HG03457 (cell line): ENCODE measurements around the gene GSX1.

Source experiments
- ATAC-seq: cut with Tn5 transposase; IDR thresholded peaks from one replicate; pipeline ENCODE4 v1.9.1; 2021; ENCODE audit warnings: moderate number of reproducible peaks; ENCODE audit not compliant: unreplicated experiment

Gene GSX1

DNA sequence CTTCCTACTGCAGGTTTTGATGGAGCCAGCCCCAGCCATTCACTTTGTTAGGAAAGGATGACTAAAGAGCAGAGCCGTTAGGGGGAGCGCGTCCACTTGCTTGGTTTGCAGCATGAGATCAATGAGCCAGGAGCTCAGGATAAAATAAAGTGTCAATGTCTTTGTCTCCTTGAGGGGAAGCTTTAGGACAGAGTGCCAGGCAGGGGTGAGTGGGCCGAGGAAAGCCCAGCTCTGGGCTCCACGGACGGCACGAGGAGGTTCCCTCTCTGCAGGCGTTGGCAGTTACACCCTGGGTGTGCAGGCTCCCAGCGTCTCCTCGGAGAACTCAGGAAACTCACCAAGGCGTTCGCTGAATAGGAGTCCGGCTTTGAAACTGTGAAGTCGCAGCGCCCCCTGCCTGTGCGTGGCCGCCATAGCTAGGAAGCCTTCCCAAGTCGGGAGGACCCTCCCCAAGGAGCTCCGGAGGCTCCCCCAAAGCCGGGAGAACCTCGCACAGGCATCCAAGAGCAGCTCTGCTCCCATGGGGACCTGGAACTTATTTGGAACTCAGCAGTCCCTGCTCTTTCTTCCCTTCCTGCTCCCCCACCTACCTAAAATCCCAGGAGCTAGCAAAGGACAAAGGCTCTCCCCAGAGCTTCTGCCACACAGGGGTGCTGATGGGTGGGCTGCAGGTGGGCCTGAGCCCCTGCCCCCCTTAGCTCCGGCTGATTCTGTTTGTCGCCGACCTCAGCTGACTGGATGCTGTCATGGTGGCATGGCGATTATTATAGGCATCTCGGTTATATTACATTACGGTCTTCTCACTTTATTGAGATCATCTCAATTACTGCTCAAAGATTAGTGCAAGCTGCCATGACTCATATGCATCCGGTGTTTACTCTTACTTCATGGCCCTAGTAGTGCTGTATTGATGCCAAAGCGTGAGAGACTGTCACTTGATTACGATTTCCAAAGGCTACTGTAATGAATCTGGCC is 34.4 kb downstream of the GSX1 start:
- ATAC-seq, result no peak

DNA sequence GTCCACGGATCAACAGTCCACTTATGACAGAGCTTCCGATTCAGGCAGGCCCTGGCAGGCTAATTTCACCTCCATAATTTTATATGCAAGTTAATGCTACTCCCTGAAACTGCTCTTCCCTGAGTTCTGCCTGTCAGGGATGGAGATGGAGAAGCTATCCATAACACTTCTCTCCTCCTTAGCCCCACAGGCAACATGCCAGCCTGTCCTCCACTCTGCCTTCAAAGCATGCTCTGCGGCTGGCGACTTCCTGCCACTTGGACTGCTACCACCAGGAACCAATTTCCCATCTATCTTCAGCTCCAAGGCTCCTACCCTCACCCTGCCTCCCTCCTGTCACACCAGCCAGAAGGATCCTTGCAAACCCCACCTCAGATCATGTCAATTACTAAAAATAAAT is 35.4 kb downstream of the GSX1 start:
- no peak for ATAC-seq

- ATAC-seq, result no peak
Measured at GRCh38 chr13:27830010-27830409, 37.7 kb downstream of the GSX1 start.

DNA sequence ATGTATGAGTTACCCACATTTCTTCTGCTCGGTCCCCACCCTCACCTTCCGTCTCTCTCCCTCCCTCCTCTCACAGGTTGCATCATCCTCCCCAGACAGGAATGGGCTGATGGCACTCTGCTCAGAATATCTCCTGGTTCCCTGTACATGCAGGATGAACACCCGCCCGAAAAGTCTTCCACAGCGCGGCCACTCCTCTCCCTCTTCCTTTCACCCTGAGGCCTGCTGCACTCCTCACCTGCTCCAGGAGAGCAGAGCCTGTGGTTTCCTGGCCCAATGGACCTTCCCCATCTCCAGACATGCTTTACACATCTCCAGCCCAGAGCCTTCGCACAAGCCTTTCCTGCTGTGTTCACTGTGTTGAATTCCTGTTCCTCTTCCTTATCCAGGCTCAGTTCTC is 40.9 kb downstream of the GSX1 start:
- no peak for ATAC-seq

- no peak for ATAC-seq
Measured at GRCh38 chr13:27834095-27834494, 41.8 kb downstream of the GSX1 start.

GRCh38 chr13:27835799-27836198 is 43.5 kb downstream of the GSX1 start:
- ATAC-seq, result no peak

- ATAC-seq, result no peak
Measured at GRCh38 chr13:27839809-27840467, 47.7 kb downstream of the GSX1 start.

DNA sequence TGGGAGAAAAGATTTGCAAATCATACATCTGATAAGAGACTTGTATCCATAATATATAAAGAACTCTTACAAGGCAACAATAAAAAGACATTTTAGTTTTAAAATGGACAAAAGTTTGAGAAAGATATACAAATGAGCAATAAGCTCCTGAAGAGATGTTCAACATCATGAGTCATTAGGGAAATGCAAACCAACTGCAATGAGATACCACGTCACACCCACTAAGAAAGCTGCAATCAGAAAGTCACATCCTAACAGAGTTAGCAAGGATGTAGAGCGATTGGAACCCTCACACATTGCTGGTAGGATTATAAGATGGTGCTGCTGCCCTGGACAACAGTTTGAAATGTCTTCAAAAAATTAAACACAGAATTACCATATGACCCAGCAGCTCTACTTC is 50.3 kb downstream of the GSX1 start:
- ATAC-seq, result no peak
